Right lobe of liver (tissue), 6 donors: ENCODE data around the gene CCNE1. TPM values are rescaled to one million over a fixed set of nuclear protein-coding genes. Genes with fewer than 3 reads are reported as not detected.
A peak's percentile ranks its signal among the peaks of the same experiment; 100 is the strongest.

Experiments used
- ATAC-seq, 4 donors: fragments of 200-7000 bp; cut with Tn5 transposase; one replicate each; pipeline ENCODE4 v1.9.1; 2020; ENCODE audit warnings: mild to moderate bottlenecking in 4 of 4, moderate library complexity in 4 of 4
- DNase-seq, 3 donors: peaks; one replicate each; pipeline ENCODE4 v3.0.0-alpha.2; 2020
- H3K27ac ChIP-seq, 3 donors: fragments of 200-600 bp; one replicate each; pipeline ENCODE4 v1.8.0; 2022
- H3K27me3 ChIP-seq, 2 donors: fragments of 200-600 bp; one replicate each; pipeline ENCODE4 v1.8.0; 2022
- H3K36me3 ChIP-seq, 4 donors: fragments of 200-600 bp; sonication (generic) in 1 of 4; one replicate each; pipeline versions ENCODE4 v1.5.1 to v1.8.0; 2017 to 2022; ENCODE audit warnings: control low read depth in 1 of 4
- H3K4me1 ChIP-seq, 4 donors: fragments of 200-600 bp; sonication (generic) in 1 of 4; one replicate each; pipeline versions ENCODE4 v1.5.1 to v1.8.0; 2017 to 2022; ENCODE audit warnings: control low read depth in 1 of 4
- H3K4me3 ChIP-seq, 3 donors: fragments of 200-600 bp; one replicate each; pipeline ENCODE4 v1.8.0; 2022
- H3K9me3 ChIP-seq, 4 donors: fragments of 200-600 bp; sonication (generic) in 1 of 4; one replicate each; pipeline versions ENCODE4 v1.5.1 to v1.8.0; 2017 to 2022; ENCODE audit warnings: control low read depth in 1 of 4
- POLR2A ChIP-seq: fragments of 450-650 bp; IDR thresholded peaks from one replicate; pipeline ENCODE4 v1.6.1; 2017; ENCODE audit warnings: antibody characterized with exemption, mild to moderate bottlenecking
- WGBS: methylation state at CpG from one replicate; pipeline ENCODE4 v1.1.6; 2018; ENCODE audit warnings: low coverage, low lambda C conversion rate; ENCODE audit not compliant: insufficient coverage; ENCODE audit errors: missing lambda C conversion rate; 5-methylcytosine and 5-hydroxymethylcytosine counted together
- intact Hi-C, 2 donors: fragments of 100-400 bp; cut with DNase I; formaldehyde crosslinking; loops; one replicate each; pipeline versions ENCODE4 v1.11.2 to v1.14.1; 2022
- total RNA-seq, 6 experiments: library from RNA; depleted of rRNA in 2 of 6; stranded (reverse); fragments of >200 nt in 2 of 6; fragmentation: NEBNext Ultra II Directional in 3 of 6; extraction: Animal tissue kit (Norgen Biotek cat#: 25700) in 3 of 6; gene quantifications; one replicate each; pipeline versions ENCODE4 v1.1.0 to v1.2.4, GENCODE V29; 2016 to 2023
- TF ChIP-seq, protein P1 (sequence below), 4 donors: fragments of 200-600 bp in 3 of 4; fragments of 450-650 bp in 1 of 4; IDR thresholded peaks; one replicate each; pipeline versions ENCODE4 v1.5.1 to v1.8.0; 2016 to 2022; ENCODE audit warnings: antibody characterized with exemption in 4 of 4, mild to moderate bottlenecking in 2 of 4
- donor health status: DM: no; HTN: yes; CAD: no.
- donor health status: DM: no; HTN: no; CAD: no.
- donor health status: DM: no; HTN: no; CAD: no.
- donor health status: DM: no; HTN: yes; CAD: no.
- donor health status: DM: no; HTN: yes; CAD: no.

Gene CCNE1
- total RNA-seq, 6 experiments from 2014 or later, result 0.26 to 2.2 (median 0.90) TPM

DNA sequence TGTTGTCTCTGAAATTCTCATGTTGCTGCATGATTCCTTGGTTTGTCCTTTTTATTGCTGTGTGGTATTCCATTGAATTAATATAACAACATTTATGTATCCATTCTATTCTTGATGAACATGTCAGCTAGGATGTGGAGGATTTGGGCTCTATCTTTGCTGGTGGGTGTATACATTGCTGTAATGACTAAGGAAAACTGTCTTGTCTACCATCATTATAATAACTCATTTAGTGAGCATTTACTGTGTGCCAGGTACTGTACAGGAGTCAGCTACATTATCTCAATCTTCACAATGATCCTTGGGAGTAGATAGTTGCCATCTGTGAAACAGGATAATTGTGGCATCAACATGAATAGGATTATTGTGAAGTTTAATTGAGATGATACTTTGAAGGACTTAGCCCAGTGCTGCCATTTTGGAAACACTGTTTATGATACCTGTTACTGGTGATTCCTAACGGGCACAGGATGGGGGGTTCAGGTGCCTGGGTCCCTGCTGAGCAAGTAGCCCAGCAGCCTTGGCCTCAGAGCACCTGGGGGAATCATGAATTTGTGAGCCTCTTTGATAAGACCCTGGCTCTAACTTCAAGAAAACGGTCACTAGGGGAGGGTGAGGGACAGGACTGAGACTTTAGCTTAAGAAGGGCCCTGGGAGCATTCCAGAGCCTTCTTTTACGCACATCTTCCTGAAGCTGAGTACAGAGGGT is 1.8 kb upstream of the CCNE1 start:
- Histone ChIP-seq H3K9me3 (no peaks in the 10 kb centered on the region), H3K27ac (no peak overlapping the region), H3K36me3 (no peaks in the 10 kb centered on the region), H3K27me3 (no peaks in the 10 kb centered on the region), H3K4me1 (no peaks in the 10 kb centered on the region), H3K4me3 (no peak overlapping the region)
- TF ChIP-seq, protein P1, sequence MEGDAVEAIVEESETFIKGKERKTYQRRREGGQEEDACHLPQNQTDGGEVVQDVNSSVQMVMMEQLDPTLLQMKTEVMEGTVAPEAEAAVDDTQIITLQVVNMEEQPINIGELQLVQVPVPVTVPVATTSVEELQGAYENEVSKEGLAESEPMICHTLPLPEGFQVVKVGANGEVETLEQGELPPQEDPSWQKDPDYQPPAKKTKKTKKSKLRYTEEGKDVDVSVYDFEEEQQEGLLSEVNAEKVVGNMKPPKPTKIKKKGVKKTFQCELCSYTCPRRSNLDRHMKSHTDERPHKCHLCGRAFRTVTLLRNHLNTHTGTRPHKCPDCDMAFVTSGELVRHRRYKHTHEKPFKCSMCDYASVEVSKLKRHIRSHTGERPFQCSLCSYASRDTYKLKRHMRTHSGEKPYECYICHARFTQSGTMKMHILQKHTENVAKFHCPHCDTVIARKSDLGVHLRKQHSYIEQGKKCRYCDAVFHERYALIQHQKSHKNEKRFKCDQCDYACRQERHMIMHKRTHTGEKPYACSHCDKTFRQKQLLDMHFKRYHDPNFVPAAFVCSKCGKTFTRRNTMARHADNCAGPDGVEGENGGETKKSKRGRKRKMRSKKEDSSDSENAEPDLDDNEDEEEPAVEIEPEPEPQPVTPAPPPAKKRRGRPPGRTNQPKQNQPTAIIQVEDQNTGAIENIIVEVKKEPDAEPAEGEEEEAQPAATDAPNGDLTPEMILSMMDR (IDR thresholded peaks at IDR 0.05), result no peak
- TF ChIP-seq POLR2A, result no peak
- ATAC-seq, result no peak
- WGBS, result 88% methylated on average over 1 of the region's 3 CpGs
- intact Hi-C loops, result no loop called here
- peak in 1 of 3 donors; percentile 4 for DNase-seq

- no peaks in the 10 kb centered on the region for H3K4me1 ChIP-seq
- ATAC-seq (no peak), DNase-seq (peak in 1 of 3 donors; percentile 43)
- no peaks in the 10 kb centered on the region for H3K36me3 ChIP-seq
- WGBS, result 94% methylated on average over 3 of the region's 4 CpGs
- intact Hi-C loops, result no loop called here
- H3K4me3 ChIP-seq, result no peak overlapping the region
- TF ChIP-seq, protein P1 (IDR thresholded peaks at IDR 0.05), result no peak
- TF ChIP-seq POLR2A, result no peak
- no peaks in the 10 kb centered on the region for H3K27me3 ChIP-seq
- H3K27ac ChIP-seq, result no peak overlapping the region
- no peaks in the 10 kb centered on the region for H3K9me3 ChIP-seq
These were observed 1.3 kb upstream of the CCNE1 start for GRCh38 chr19:29810504-29810871.

DNA sequence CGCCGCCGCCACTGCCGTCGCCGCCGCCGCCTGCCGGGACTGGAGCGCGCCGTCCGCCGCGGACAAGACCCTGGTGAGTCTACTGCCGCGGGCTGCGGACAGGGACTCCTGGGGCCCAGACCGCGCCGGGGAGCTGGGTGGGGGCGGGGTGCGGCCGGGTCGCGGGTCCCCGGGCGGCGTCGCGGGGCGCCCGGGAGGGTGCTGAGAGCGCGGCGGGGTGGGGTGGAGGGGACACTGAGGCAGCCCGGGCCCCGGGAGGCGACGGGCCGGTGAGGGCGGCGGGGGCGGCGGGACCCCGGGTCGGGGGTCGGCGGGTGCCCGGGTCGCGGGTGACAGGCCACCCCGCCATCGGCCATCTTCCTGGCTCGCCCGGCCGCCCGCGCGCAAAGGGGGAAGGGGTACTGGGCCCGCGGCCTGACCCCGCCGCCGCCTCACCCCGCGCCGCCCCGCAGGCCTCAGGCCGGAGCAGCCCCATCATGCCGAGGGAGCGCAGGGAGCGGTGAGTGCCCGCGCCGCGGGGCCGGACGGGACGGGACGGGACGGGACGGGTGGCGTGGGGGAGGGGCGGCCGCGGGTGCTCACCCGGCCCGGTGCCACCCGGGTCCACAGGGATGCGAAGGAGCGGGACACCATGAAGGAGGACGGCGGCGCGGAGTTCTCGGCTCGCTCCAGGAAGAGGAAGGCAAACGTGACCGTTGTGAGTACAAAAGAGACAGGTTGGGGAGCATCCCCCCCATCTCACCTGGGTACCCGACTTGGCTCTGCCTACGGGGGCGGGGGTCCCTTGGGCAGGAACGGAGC is 489 bp downstream of the CCNE1 start:
- H3K4me1 ChIP-seq, result no peaks in the 10 kb centered on the region
- peak; percentile 41 to 61 (median 54) for DNase-seq
- 3% methylated on average over 13 of the region's 104 CpGs for WGBS
- H3K36me3 ChIP-seq, result no peaks in the 10 kb centered on the region
- TF ChIP-seq POLR2A, result no peak
- TF ChIP-seq, protein P1 (IDR thresholded peaks at IDR 0.05), result no peak
- no peaks in the 10 kb centered on the region for H3K27me3 ChIP-seq
- H3K4me3 ChIP-seq, result peak overlapping the region; percentile 14 to 51 (median 31)
- intact Hi-C loops, result no loop called here
- H3K27ac ChIP-seq, result no peak overlapping the region
- ATAC-seq, result no peak
- no peaks in the 10 kb centered on the region for H3K9me3 ChIP-seq

- Histone ChIP-seq H3K9me3 (no peaks in the 10 kb centered on the region), H3K36me3 (no peaks in the 10 kb centered on the region), H3K4me1 (no peaks in the 10 kb centered on the region), H3K4me3 (peak overlapping the region in 1 of 3 donors; percentile 51), H3K27me3 (no peaks in the 10 kb centered on the region), H3K27ac (no peak overlapping the region)
- WGBS, result 78% methylated on average over 6 of the region's 6 CpGs
- DNase-seq, result peak in 1 of 3 donors; percentile 46
- no peak for TF ChIP-seq POLR2A
- TF ChIP-seq, protein P1 (IDR thresholded peaks at IDR 0.05), result no peak
- intact Hi-C loops, result no loop called here
- no peak for ATAC-seq
These were observed 1.1 kb downstream of the CCNE1 start for GRCh38 chr19:29812881-29813275.
